Epidermal melanocyte (primary cell): ENCODE data around the gene ZFHX3.
"Not testable (repeated sequence)": the region's sequence is repeated elsewhere in the genome, so short reads cannot be mapped to it uniquely, and the experiment has no call there.

Experiments
- DNase-seq: peaks from one replicate; pipeline ENCODE4 v3.0.0; 2011; ENCODE audit warnings: low spot score; ENCODE audit not compliant: insufficient read length

ZFHX3 gene

DNA sequence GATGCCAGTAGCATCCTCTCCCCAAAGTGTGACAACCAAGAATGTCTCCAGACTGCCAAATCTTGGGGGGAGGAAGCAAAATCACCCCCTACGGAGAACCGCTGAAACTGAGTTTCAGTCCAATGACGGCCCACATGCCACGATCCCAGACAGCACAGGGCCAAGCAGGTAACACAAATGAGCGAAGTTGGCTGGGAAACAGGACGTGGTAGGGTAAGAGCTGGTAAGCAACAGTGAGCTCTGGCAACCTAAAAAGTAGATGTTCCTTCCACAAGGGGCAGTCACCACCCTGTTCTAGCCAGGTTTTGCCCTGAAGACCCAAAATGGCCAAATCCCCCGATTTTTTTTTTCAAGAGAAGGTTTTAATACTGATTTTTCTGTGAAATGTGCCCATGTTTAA, 25.4 kb downstream of the ZFHX3 start:
- no peak for DNase-seq

- no peak for DNase-seq
Observed at GRCh38 chr16:73021866-73022495, 25.9 kb downstream of the ZFHX3 start.

DNA sequence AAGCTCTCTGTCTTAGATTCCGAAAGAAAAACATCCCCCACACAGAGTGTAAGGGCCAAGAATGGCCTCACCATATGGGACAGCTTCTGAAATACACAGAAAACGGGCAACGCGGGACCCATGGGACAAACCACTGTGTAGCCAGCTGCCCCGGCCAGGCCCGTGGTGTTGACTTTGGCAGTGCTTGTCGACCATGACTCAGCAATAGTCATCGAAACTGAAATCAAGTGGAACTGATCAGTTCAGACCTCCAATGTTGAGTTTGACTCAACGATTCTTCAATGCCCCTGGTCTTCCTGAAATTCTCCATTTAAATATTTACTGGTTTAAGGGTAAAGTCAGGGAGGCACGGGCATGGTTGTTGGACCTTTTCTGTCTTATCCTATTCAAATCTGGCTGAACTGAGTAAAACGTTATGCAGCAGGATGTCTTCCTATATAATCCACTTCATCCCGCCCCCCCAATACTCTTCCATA, 27.5 kb downstream of the ZFHX3 start:
- DNase-seq = peak; percentile 75

DNA sequence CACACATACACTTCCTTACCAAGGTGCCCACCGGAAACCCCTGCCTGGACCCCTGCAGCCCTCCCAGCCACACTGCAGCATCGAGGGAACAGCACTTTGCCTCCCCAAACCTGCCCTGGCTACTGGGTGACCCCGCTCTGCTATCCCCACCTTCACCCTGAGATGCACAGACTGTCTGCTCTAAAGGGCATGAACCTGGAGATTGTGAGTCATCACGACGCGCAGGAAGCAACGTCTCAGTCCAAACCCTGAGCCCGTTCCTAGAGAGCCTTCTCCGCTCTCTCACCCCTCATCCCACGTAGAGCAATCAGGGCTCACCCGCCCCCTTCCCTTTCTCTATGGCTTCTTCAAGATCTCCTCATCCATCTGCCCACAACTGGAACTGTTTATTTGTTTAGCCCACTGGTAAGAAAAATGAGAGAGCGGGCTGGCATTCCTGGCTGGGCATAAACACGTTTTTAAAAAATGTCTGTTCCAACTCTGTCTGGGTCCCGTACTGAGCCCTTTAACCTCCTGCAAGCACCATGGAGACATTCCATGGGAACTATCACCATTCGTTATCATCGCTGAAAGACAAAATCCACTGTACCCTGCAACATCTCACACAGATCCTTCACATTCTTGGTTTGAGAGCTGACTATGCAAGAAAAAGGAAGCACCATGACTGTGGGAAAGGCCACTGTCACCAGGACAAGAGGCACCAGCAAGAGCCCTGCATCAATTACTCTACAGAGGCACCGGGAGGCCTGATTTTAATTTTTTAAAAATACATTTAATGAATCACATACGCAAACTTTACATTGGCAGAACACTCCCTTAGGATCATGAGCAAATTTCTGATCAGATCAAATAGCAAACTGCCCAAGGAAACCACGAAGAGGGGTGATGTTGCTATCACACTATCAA, 28.2 kb downstream of the ZFHX3 start:
- DNase-seq = no peak

GRCh38 chr16:73018821-73019456, 29.0 kb downstream of the ZFHX3 start:
- DNase-seq = no peak

DNA sequence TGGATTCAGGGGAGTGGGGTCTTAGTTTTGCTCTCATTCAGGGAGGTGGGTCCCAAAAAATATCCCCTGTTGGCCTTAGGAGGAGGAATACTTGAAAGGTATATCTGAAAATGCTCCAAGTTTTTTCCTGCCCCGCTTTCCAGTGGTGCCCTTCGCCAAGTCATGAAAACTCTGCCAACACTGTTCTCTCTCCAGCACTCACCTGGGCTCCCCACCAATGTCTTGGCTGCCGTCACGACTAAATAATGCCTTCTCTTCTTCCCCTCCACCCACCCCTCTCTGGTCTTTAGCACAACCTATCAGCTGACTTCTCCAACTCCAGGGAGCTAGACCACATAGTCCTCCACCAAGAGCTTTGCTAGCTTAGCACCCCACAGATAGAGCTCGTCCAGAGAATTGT, 30.6 kb downstream of the ZFHX3 start:
- DNase-seq = no peak

DNA sequence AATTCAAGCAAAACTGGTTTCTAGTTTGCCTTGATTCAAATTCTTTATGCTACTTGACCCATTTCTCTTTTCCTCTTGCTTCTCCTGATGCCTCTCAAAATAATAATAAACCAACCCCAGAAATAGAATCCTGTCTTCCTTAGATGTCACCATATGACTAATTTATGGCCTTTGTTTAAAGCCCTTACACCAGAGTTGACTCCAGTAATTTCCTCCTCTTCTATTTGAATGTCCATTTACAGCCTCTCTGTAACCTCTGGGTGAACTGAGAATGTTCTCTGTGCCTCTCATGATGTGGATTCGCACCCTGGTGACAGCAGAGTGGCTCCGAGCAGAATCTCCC, 31.5 kb downstream of the ZFHX3 start:
- no peak for DNase-seq

DNA sequence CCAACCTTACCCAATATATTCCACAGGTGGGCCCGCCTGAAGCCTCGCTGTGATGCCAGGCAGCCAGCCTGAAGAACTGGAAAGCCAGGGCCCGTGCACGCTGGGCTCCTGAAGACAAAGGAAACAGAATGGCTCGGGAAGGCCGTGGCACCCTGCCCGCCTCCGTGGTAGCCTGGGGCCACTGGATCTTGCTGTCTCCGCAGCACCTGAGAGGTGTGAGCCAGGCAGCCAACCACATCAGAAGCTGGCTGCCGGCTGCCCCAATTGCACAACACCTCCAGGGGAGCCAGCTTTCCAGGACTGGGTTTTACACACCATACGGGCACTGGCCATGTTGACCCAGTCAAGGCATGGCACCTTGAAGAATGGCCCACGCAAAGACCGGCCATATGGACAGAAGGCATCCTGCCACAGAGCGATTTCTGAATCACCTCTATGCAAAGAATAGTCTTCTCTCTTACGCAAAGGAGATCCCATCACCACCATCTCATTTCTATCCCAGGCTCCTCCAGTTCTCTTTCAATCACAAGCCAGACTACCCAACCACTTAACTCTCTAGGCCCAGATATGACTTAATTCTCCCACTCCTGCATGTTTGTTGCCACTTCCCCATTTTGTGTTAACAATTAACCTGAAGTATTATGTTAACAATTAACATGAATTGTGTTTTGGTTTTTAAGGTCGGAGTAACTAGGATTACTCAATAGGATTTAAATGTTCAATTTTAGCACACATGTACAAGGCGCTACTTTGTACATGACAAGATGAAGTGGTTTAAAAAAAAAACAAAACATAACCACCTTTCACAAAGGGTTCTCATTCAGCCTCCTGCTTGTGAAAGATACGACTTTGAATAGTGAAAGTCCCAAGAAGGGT, 32.1 kb downstream of the ZFHX3 start:
- DNase-seq = no peak

GRCh38 chr16:73014768-73015167, 33.2 kb downstream of the ZFHX3 start:
- no peak for DNase-seq

DNA sequence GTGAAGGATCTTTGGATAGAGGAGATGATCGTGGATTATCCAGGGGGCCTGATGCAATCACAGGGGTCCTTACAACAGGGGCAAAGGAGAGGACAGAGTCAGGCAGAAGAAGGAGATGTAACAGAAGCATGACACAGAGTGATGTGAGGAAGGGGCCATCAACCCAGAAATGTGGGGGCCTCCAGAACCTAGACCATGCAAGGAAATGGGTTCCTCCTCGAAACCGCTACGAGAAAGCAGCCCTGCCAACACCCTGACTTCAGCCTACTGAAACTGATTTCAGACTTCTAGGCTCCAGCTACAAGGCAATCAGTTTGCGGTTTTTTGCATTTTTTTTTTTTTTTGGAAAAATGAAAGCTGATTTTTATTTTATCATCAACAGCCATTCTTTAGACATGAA, 34.0 kb downstream of the ZFHX3 start:
- DNase-seq = no peak

GRCh38 chr16:73012341-73012740, 35.6 kb downstream of the ZFHX3 start:
- DNase-seq = no peak

DNA sequence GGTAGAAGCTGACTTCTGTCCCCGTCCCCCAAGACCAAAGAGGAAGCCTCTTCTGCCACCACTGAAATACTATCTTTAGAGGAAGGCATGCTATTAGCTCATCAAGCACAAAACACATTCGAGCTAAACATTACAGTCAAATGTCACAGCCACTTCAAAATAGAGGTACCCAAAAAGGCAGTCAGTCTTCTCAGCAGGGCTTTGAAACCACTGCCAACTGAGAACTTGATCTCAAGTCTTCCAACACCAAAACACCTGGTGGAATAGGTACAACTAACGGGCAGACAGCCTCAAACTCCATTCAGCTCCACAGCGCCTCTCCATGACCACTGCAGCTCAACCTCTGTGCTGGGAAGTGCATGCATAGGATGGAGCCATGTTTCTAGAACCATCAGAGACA, 36.0 kb downstream of the ZFHX3 start:
- DNase-seq = no peak

- no peak for DNase-seq
Observed at GRCh38 chr16:73010150-73010676, 37.7 kb downstream of the ZFHX3 start.

GRCh38 chr16:73009710-73010109, 38.2 kb downstream of the ZFHX3 start:
- DNase-seq = not testable (repeated sequence)

- no peak for DNase-seq
Observed at GRCh38 chr16:73006026-73006425, 41.9 kb downstream of the ZFHX3 start.

DNA sequence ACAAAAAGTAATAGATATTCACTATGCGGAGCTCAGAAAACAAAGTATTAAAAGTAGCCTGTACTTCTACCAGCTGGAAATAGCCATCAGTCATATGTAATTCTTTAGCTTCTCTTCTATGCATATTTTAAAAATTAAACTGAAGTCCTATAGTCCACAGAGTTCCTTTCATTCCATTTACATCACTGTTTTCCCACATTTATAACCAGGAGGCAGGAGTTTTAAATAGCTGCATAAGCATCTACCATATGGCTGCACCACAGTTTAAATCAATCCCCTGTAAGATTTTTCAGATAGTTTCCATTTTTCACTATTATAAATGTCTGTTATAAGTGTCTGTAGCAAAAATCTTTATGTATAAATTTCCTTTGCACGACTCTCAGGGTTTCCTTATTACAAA, 45.1 kb downstream of the ZFHX3 start:
- no peak for DNase-seq

DNA sequence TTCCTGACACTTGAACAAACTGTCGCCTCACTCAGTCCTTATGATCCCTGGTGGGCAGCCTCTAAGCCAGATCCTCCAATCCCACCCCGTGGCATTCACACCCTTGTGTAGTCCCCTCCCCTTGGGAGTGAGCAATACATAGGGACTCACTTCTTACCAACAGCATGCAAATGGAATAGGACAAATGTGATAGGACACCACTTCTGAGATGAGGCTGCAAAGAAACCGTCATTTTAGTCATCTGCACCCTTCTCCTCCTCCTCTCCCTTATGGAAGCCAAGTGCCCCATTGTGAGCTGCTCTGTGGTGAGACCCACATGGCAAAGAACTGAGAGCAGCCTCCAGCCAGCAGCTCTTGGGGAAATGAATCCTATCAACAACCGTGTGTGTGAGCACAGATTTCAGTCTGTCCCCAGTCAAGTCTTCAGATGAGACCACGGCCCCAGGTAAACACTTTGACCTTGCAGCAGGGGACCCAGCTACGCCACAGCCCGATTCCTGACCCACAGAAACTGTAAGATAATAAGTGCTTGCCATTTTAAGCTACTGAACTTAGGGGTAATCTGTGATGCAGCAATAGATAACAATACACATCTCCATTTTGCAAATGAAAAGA, 46.9 kb downstream of the ZFHX3 start:
- DNase-seq = no peak

DNA sequence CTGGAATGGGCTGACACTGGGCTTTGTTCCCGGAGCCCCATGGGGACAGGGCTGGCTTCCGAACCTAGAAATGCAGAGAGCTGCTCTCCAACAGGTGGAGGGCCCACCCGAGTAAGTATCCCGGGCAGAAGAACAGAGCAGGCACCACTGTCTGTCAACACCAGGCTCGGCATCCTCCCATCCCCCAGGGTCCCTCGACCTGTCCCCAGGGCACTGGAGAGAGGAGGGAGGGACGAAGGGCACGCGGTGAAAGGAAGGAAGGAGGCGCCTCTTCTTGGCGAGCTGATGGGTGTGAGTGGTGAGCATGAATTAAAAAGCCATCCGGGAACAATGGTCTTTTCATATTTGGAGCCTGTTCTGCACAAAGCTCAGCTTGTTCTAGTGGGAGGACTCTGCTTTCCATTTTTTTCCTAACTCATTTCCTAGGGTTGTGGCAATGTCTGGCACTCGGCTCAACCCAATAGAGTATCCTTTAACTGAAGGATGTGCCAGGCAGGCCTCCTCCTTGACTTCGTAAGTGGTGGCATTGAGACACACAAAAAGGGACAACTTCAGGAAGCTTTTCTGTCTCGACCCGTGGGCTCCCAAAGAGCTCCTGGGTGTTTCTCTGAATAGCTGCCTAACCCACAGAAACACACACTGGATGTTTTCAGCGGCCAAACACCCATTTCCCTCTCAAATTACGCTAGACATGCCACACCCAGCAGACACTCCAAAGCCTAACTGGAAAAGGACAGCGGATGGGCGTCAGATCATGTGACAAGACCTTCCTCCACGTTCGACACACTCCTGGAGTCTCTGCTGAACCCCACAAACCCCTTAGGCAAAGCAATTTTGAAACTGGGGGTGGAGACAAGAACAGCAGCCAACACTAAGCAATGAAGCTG, 47.7 kb downstream of the ZFHX3 start:
- peak; percentile 71 for DNase-seq

DNA sequence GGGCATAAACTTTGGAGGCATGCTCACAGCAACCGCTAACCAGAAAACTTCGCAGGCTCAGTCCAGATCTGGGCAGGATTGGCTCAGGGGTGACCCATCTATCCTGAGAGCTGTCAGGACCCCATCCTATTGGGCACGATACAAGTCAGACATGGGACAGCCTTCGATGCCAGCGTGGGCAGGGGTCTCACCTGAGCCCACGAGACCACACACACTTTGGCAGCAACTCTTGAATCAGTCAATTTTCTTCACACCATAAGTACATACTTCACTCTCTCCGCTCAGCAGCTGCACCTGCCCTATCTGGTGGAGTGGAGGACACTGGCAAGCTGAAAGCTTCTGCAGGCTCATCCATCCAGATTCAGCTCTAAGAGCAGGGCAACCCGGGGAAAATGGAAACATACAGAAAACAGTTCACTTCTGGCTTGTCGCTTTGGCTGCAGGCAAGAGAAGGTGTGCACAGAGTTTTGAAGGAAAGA, 48.3 kb downstream of the ZFHX3 start:
- no peak for DNase-seq

DNA sequence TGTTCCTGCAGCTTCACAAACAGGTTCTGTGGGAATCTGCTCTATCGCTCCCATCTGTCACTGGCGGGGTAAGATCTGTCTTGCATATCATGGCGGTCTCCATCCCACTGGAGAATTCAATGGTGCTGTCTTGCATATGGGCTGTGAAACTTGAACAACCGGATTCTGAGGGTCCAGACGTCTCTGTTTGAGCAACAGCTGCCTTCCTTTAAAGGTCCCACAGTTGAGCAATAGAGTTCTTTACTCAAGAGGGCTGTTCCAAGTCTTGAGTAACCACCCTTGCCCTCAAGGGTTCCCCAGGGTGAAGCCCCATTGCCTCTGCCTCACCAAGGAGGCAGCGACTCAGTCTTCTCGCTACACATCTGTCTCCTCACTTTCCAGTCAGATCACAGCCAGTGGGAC, 50.8 kb downstream of the ZFHX3 start:
- DNase-seq = no peak
